Suprapubic skin (tissue), 4 donors: ENCODE data around the gene TMEM135. TPM values are rescaled to one million over a fixed set of nuclear protein-coding genes. Genes with fewer than 3 reads are reported as not detected.

Experiments used
- DNase-seq, 2 donors: peaks; one replicate each; pipeline ENCODE4 v3.0.0-alpha.2; 2019; ENCODE audit warnings: low spot score in 2 of 2
- H3K27ac ChIP-seq: fragments of 200-600 bp; sonication (generic); one replicate; pipeline ENCODE4 v1.5.1; 2019
- H3K27me3 ChIP-seq: fragments of 200-600 bp; sonication (generic); one replicate; pipeline ENCODE4 v1.5.1; 2019
- H3K36me3 ChIP-seq: fragments of 200-600 bp; sonication (generic); one replicate; pipeline ENCODE4 v1.5.1; 2019
- H3K4me1 ChIP-seq: fragments of 200-600 bp; sonication (generic); one replicate; pipeline ENCODE4 v1.5.1; 2019
- H3K4me3 ChIP-seq: fragments of 200-600 bp; sonication (generic); one replicate; pipeline ENCODE4 v1.5.1; 2019; ENCODE audit warnings: mild to moderate bottlenecking
- H3K9me3 ChIP-seq: fragments of 200-600 bp; sonication (generic); one replicate; pipeline ENCODE4 v1.5.1; 2019
- EP300 ChIP-seq: sonication (generic); formaldehyde crosslinking; IDR thresholded peaks from one replicate; pipeline ENCODE4 v1.6.1; 2017; ENCODE audit warnings: antibody characterized with exemption
- POLR2A ChIP-seq, 2 donors: fragments of 450-650 bp; IDR thresholded peaks; one replicate each; pipeline ENCODE4 v1.6.1; 2017; ENCODE audit warnings: antibody characterized with exemption in 2 of 2, mild to moderate bottlenecking in 2 of 2, moderate library complexity in 2 of 2
- POLR2AphosphoS5 ChIP-seq, 3 donors: sonication (generic); formaldehyde crosslinking; IDR thresholded peaks; one replicate each; pipeline ENCODE4 v1.6.1; 2017; ENCODE audit warnings: antibody characterized with exemption in 3 of 3
- WGBS: methylation state at CpG from one replicate; pipeline ENCODE4 v1.1.5; 2018; 5-methylcytosine and 5-hydroxymethylcytosine counted together
- total RNA-seq, 4 donors: library from RNA; depleted of rRNA; stranded (reverse); fragments of >200 nt; gene quantifications; one replicate each; pipeline ENCODE4 v1.1.0, GENCODE V29; 2016
- TF ChIP-seq, protein P1 (sequence below), 2 donors: fragments of 200-600 bp in 1 of 2; fragments of 450-650 bp in 1 of 2; sonication (generic) in 1 of 2; IDR thresholded peaks; one replicate each; pipeline ENCODE4 v1.5.1; 2016 to 2019; ENCODE audit warnings: antibody characterized with exemption in 2 of 2, mild to moderate bottlenecking in 1 of 2, moderate library complexity in 1 of 2

TMEM135 gene
- total RNA-seq, 4 donors from 2014 or later = 5.8 to 22.3 (median 11.0) TPM

DNA sequence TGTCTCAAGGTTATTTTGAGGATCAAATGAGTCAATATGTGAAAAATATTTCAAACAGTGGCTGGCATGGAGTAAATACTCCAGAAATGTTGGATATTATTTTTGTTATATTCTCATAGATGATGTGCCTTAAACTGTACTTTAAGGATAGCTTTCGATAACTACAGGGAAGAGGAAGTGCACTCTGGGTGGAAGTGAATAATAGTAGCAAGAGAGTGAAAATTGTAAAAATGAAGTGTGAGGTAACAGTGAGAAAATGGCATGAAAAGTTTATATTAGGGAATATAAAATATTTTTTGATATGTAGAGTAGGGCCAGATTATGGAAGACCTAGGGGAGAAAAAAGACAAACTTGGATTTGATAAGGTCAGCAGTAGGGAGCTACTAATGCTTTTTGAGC, 258.9 kb downstream of the TMEM135 start:
- Histone ChIP-seq H3K36me3 (no peaks in the 10 kb centered on the region), H3K4me1 (no peaks in the 10 kb centered on the region), H3K27me3 (no peaks in the 10 kb centered on the region), H3K4me3 (no peak overlapping the region), H3K9me3 (no peaks in the 10 kb centered on the region), H3K27ac (no peak overlapping the region)
- DNase-seq = no peak
- TF ChIP-seq EP300 = no peak
- TF ChIP-seq POLR2AphosphoS5 (IDR thresholded peaks at IDR 0.05) = no peak
- no peak for TF ChIP-seq POLR2A (IDR thresholded peaks at IDR 0.05)
- TF ChIP-seq, protein P1, sequence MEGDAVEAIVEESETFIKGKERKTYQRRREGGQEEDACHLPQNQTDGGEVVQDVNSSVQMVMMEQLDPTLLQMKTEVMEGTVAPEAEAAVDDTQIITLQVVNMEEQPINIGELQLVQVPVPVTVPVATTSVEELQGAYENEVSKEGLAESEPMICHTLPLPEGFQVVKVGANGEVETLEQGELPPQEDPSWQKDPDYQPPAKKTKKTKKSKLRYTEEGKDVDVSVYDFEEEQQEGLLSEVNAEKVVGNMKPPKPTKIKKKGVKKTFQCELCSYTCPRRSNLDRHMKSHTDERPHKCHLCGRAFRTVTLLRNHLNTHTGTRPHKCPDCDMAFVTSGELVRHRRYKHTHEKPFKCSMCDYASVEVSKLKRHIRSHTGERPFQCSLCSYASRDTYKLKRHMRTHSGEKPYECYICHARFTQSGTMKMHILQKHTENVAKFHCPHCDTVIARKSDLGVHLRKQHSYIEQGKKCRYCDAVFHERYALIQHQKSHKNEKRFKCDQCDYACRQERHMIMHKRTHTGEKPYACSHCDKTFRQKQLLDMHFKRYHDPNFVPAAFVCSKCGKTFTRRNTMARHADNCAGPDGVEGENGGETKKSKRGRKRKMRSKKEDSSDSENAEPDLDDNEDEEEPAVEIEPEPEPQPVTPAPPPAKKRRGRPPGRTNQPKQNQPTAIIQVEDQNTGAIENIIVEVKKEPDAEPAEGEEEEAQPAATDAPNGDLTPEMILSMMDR (IDR thresholded peaks at IDR 0.05) = no peak
- WGBS = 92% methylated on average over 1 of the region's 1 CpG

DNA sequence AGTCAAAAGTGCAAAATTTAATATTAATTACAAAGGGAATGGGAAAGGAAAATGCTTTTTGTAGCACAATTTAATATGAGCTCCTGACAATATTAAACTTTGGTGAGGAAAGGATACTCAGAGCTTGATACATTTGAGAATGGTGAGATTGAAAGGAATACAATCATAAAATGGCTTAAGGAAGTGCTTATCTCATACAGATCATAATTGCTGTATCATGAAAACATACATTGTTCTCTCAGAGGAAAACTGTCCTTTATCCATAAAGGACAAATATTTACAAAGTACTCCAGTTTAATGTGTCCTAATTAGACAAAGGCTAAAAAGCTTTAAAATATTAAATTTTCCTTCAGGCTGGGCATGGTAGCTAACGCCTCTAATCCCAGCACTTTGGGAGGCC, 260.4 kb downstream of the TMEM135 start:
- no peak overlapping the region for H3K27ac ChIP-seq
- no peak overlapping the region for H3K4me3 ChIP-seq
- H3K4me1 ChIP-seq = no peaks in the 10 kb centered on the region
- H3K9me3 ChIP-seq = no peaks in the 10 kb centered on the region
- no peaks in the 10 kb centered on the region for H3K27me3 ChIP-seq
- TF ChIP-seq EP300 (no peak), POLR2A (IDR thresholded peaks at IDR 0.05) (no peak), POLR2AphosphoS5 (IDR thresholded peaks at IDR 0.05) (no peak)
- TF ChIP-seq, protein P1 (IDR thresholded peaks at IDR 0.05) = no peak
- no peaks in the 10 kb centered on the region for H3K36me3 ChIP-seq
- 96% methylated on average over 1 of the region's 1 CpG for WGBS
- no peak for DNase-seq

- Histone ChIP-seq H3K27me3 (no peaks in the 10 kb centered on the region), H3K4me3 (no peak overlapping the region), H3K9me3 (no peaks in the 10 kb centered on the region), H3K27ac (no peak overlapping the region), H3K36me3 (no peaks in the 10 kb centered on the region), H3K4me1 (no peaks in the 10 kb centered on the region)
- TF ChIP-seq, protein P1 (IDR thresholded peaks at IDR 0.05) = no peak
- TF ChIP-seq EP300 (no peak), POLR2AphosphoS5 (IDR thresholded peaks at IDR 0.05) (no peak), POLR2A (IDR thresholded peaks at IDR 0.05) (no peak)
- 91% methylated on average over 1 of the region's 1 CpG for WGBS
- no peak for DNase-seq
Measured at GRCh38 chr11:87299041-87299481, 261.3 kb downstream of the TMEM135 start.

GRCh38 chr11:87300640-87301380, 263.1 kb downstream of the TMEM135 start:
- no peak for TF ChIP-seq POLR2A (IDR thresholded peaks at IDR 0.05)
- TF ChIP-seq POLR2AphosphoS5 (IDR thresholded peaks at IDR 0.05) = no peak
- no peak for TF ChIP-seq EP300
- TF ChIP-seq, protein P1 (IDR thresholded peaks at IDR 0.05) = no peak
- Histone ChIP-seq H3K4me1 (no peaks in the 10 kb centered on the region), H3K36me3 (no peaks in the 10 kb centered on the region), H3K27me3 (no peaks in the 10 kb centered on the region), H3K27ac (no peak overlapping the region), H3K4me3 (no peak overlapping the region), H3K9me3 (no peaks in the 10 kb centered on the region)
- no peak for DNase-seq
- 78% methylated on average over 3 of the region's 3 CpGs for WGBS

DNA sequence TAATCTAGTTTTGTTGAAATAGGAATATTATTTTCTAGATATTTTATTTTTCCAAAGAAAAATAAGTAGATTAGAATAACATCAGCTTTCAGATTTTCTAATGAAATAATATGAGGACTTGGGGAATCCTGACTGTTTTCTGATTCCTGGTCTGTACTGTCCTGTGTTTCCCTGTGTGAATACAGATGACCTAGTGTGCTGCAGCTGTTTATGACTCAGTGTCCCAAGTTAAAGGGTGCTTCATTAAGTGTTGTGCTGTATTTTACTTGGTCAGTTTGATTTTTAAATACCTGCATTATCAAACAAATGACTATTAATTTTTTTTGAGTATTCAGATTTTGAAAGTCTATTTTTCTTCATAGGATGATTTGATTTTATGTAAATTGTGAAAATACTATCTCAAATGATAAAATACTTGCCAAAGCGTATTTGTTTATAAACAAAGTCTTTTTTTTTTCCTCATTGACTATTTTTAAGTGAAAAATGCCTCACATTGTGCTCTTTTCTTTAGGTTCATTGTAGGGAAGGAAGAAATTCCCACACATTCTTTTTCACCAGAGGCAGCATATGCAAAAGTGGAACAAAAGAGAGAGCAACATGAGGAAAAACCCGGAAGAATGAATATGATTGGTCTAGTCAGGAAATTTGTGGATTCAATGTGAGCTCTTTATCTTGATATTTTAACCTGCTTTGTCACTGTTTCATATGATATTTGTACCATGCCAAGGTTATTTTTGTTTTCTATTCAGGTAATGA, 264.2 kb downstream of the TMEM135 start:
- DNase-seq = no peak
- Histone ChIP-seq H3K4me3 (no peak overlapping the region), H3K36me3 (no peaks in the 10 kb centered on the region), H3K27ac (no peak overlapping the region), H3K9me3 (no peaks in the 10 kb centered on the region), H3K27me3 (no peaks in the 10 kb centered on the region), H3K4me1 (no peaks in the 10 kb centered on the region)
- TF ChIP-seq EP300 (no peak), POLR2A (IDR thresholded peaks at IDR 0.05) (no peak), POLR2AphosphoS5 (IDR thresholded peaks at IDR 0.05) (no peak)
- TF ChIP-seq, protein P1 (IDR thresholded peaks at IDR 0.05) = no peak
- WGBS = 20% methylated on average over 2 of the region's 2 CpGs
